ENCODE data around the gene MINDY2.
A peak's percentile ranks its signal among the peaks of the same experiment; 100 is the strongest.

The MINDY2 gene

GRCh38 chr15:58770857-58771620, at the start of gene MINDY2:
TSS of gene MINDY2 (plus strand) at chr15:58771302. CDS start at chr15:58771396, 94 bp downstream.
- in situ Hi-C loops (cut with MboI; ENCODE audit: low pct_unique_long_range_greater_than_20kb, low sequenced_read_pairs): loop anchor here (25.0 kb wide), 1 partner anchor 534 kb away; no protein-coding TSS in a partner anchor
- DNase-seq: peak; percentile 99

- peak; percentile 83 for DNase-seq
- in situ Hi-C loops (cut with MboI; ENCODE audit: low pct_unique_long_range_greater_than_20kb, low sequenced_read_pairs): no loop called here
These were observed 46.6 kb upstream of the MINDY2 start for GRCh38 chr15:58724466-58724865.

- DNase-seq: no peak
- in situ Hi-C loops (cut with MboI; ENCODE audit: low pct_unique_long_range_greater_than_20kb, low sequenced_read_pairs): no loop called here
These were observed 44.2 kb upstream of the MINDY2 start for GRCh38 chr15:58726867-58727266.

GRCh38 chr15:58731756-58732535, 39.2 kb upstream of the MINDY2 start:
- DNase-seq: no peak
- in situ Hi-C loops (cut with MboI; ENCODE audit: low pct_unique_long_range_greater_than_20kb, low sequenced_read_pairs): no loop called here

GRCh38 chr15:58732625-58733363, 38.3 kb upstream of the MINDY2 start:
- in situ Hi-C loops (cut with MboI; ENCODE audit: low pct_unique_long_range_greater_than_20kb, low sequenced_read_pairs): no loop called here
- no peak for DNase-seq

GRCh38 chr15:58734859-58735258, 36.2 kb upstream of the MINDY2 start:
- DNase-seq: no peak
- in situ Hi-C loops (cut with MboI; ENCODE audit: low pct_unique_long_range_greater_than_20kb, low sequenced_read_pairs): no loop called here

- no peak for DNase-seq
- in situ Hi-C loops (cut with MboI; ENCODE audit: low pct_unique_long_range_greater_than_20kb, low sequenced_read_pairs): no loop called here
These were observed 35.0 kb upstream of the MINDY2 start for GRCh38 chr15:58736018-58736643.

- in situ Hi-C loops (cut with MboI; ENCODE audit: low pct_unique_long_range_greater_than_20kb, low sequenced_read_pairs): no loop called here
- no peak for DNase-seq
These were observed 33.8 kb upstream of the MINDY2 start for GRCh38 chr15:58737298-58737697.

- in situ Hi-C loops (cut with MboI; ENCODE audit: low pct_unique_long_range_greater_than_20kb, low sequenced_read_pairs): no loop called here
- DNase-seq: no peak
These were observed 32.9 kb upstream of the MINDY2 start for GRCh38 chr15:58738046-58738707.

GRCh38 chr15:58740436-58740835, 30.7 kb upstream of the MINDY2 start:
- DNase-seq: no peak
- in situ Hi-C loops (cut with MboI; ENCODE audit: low pct_unique_long_range_greater_than_20kb, low sequenced_read_pairs): no loop called here

- in situ Hi-C loops (cut with MboI; ENCODE audit: low pct_unique_long_range_greater_than_20kb, low sequenced_read_pairs): no loop called here
These were observed 30.1 kb upstream of the MINDY2 start for GRCh38 chr15:58741032-58741431.

GRCh38 chr15:58742022-58742813, 28.9 kb upstream of the MINDY2 start:
- DNase-seq: no peak
- in situ Hi-C loops (cut with MboI; ENCODE audit: low pct_unique_long_range_greater_than_20kb, low sequenced_read_pairs): no loop called here

More at GRCh38 chr15:58741032-58741431, 30.1 kb upstream of the MINDY2 start:
- no peak for DNase-seq

- DNase-seq: no peak
- in situ Hi-C loops (cut with MboI; ENCODE audit: low pct_unique_long_range_greater_than_20kb, low sequenced_read_pairs): no loop called here
These were observed 28.1 kb upstream of the MINDY2 start for GRCh38 chr15:58742819-58743502.

GRCh38 chr15:58746174-58746573, 24.9 kb upstream of the MINDY2 start:
- in situ Hi-C loops (cut with MboI; ENCODE audit: low pct_unique_long_range_greater_than_20kb, low sequenced_read_pairs): no loop called here
- no peak for DNase-seq

- in situ Hi-C loops (cut with MboI; ENCODE audit: low pct_unique_long_range_greater_than_20kb, low sequenced_read_pairs): no loop called here
- DNase-seq: no peak
These were observed 22.9 kb upstream of the MINDY2 start for GRCh38 chr15:58748040-58748851.

- DNase-seq: peak; percentile 58
- in situ Hi-C loops (cut with MboI; ENCODE audit: low pct_unique_long_range_greater_than_20kb, low sequenced_read_pairs): no loop called here
These were observed 22.1 kb upstream of the MINDY2 start for GRCh38 chr15:58748852-58749531.

All from KBM-7 (cell line).